ENCODE data around the gene PLEKHA5. TPM values are rescaled to one million over a fixed set of nuclear protein-coding genes. Genes with fewer than 3 reads are reported as not detected.
"Not testable (repeated sequence)": the region's sequence is repeated elsewhere in the genome, so short reads cannot be mapped to it uniquely, and the experiment has no call there.

Gene PLEKHA5
- total RNA-seq, 1 donor from 2014 or later = 19.5 TPM

GRCh38 chr12:19398376-19399363 lies 269.1 kb downstream of the PLEKHA5 start:
- DNase-seq (ENCODE audit: low read depth) = no peak

- not testable (repeated sequence) for DNase-seq (ENCODE audit: low read depth)
Observed at GRCh38 chr12:19400649-19401285, 271.2 kb downstream of the PLEKHA5 start.

- no peak for DNase-seq (ENCODE audit: low read depth)
Observed at GRCh38 chr12:19402211-19402610, 272.7 kb downstream of the PLEKHA5 start.

GRCh38 chr12:19402743-19403431 lies 273.4 kb downstream of the PLEKHA5 start:
- peak; percentile 96 for DNase-seq (ENCODE audit: low read depth)

GRCh38 chr12:19404242-19404880 lies 274.8 kb downstream of the PLEKHA5 start:
- no peak for DNase-seq (ENCODE audit: low read depth)

GRCh38 chr12:19409376-19409775 lies 279.8 kb downstream of the PLEKHA5 start:
- DNase-seq (ENCODE audit: low read depth) = no peak

- no peak for DNase-seq (ENCODE audit: low read depth)
Observed at GRCh38 chr12:19410211-19410610, 280.7 kb downstream of the PLEKHA5 start.

- no peak for DNase-seq (ENCODE audit: low read depth)
Observed at GRCh38 chr12:19410629-19411185, 281.2 kb downstream of the PLEKHA5 start.

- DNase-seq (ENCODE audit: low read depth) = no peak
Observed at GRCh38 chr12:19411234-19412204, 282.0 kb downstream of the PLEKHA5 start.

- DNase-seq (ENCODE audit: low read depth) = no peak
Observed at GRCh38 chr12:19412844-19413243, 283.3 kb downstream of the PLEKHA5 start.

- DNase-seq (ENCODE audit: low read depth) = not testable (repeated sequence)
Observed at GRCh38 chr12:19413582-19413981, 284.0 kb downstream of the PLEKHA5 start.

GRCh38 chr12:19415563-19415962 lies 286.0 kb downstream of the PLEKHA5 start:
- no peak for DNase-seq (ENCODE audit: low read depth)

- DNase-seq (ENCODE audit: low read depth) = no peak
Observed at GRCh38 chr12:19419086-19419485, 289.6 kb downstream of the PLEKHA5 start.

- no peak for DNase-seq (ENCODE audit: low read depth)
Observed at GRCh38 chr12:19421503-19422282, 292.2 kb downstream of the PLEKHA5 start.

- DNase-seq (ENCODE audit: low read depth) = no peak
Observed at GRCh38 chr12:19423166-19423930, 293.8 kb downstream of the PLEKHA5 start.

Measured in myocyte (in vitro differentiated cells).